ENCODE measurements around the gene NT5C1A.

NT5C1A gene

DNA sequence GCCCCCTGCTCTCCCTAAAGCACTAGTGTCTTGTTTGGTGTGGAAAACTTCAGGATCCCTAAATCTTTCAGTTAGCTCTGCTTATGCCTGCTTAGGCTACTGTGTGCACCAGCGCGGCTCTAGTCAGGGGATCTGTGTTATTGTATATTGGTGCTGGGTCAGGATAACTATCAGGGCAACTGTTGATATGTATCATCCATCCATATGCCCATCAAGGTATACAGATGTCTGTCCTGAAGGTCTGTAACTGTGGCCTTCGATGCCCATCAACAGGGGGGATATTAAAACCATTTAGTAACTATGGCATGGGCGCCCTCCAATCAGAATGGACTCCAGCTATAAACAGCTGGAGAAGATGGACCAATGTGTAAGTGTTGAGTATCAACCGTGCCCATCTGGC, 12.4 kb downstream of the NT5C1A start:
- DNase-seq (ENCODE audit: low spot score), result no peak

DNA sequence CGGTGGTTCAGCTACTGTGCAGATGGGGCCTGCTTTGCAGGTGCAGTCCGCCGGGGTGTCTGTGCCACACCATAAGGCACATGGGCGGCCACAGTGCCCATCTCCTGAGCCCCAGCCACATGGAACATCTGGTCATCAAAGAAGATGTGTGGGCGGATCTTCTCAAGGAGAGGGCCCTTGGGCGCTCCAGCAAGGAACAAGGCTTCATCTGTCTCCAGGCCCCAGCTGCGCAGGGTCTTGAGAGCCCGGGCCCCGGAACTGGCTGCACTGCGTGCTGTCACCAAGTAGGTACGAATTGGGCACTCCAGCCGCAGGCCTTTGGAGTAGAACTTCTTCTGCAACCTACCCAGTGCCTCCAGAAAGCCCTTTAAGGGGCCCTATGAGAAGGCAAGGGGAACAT, 12.8 kb downstream of the NT5C1A start:
- DNase-seq (ENCODE audit: low spot score), result no peak

DNA sequence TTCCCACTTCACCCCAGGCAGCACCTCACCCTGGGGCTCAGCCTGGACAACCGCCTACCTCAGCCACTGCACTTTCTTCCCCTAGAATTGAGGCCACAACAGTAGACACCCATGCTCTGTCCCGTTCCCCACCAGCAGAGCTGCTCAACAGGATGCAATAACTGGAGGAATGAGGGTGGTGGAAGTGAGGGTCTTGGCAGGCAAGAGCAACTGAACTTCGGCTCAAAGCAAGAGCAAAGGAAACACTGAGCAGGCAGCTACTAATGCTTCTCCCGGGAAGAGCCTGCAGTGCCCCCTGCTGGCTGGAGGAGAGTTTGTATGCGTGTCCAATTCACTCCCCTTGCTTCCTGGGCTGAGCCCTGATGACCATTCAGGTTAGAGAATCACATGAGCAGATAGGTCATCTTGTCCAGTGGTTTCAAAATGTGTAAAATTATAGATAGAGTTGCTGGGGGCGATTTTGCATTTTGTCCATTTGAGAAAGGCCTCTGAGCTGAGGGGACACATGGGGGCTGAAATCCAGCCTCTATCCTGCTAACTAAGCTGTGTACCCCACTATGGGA, 13.9 kb downstream of the NT5C1A start:
- DNase-seq (ENCODE audit: low spot score), result peak; percentile 76

DNA sequence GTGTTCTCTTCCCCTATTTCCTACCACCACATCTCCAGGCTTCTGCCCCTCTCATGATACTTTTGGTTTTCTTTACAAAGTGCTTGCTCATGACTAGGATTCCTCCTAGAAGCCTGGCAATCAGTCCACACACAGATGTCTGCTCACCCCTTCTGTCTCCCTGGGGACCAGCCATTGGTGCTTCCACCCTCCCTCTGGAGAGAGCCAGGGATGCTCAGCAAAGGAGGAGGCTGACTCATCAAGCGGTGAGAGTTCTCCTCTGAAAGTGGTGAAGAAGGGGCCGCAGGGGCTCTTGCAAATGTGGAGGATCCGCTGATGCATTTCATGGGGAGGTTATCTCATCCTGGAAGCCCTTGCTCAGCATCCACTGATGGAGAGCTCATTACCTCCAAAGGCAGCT, 14.5 kb downstream of the NT5C1A start:
- DNase-seq (ENCODE audit: low spot score), result no peak

DNA sequence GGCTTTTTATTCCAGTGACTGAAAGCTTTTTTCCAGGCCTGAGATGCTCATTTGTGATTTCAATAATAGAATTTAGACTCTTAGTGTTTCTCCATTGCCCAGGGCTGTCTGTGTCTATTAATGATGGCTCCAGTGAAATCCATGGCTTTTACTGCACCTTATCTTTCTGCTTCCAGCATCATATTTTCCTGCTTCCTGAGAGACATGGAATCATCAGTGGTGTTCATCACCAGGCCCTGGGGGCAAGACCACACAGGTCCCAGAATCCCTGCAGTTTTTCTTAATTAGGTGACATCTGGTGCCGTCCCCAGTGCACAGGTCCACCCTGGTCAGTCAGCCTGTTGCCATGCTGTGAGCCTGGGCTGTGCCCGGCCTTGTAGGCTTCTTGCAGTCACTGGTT, 15.5 kb downstream of the NT5C1A start:
- DNase-seq (ENCODE audit: low spot score), result no peak

DNA sequence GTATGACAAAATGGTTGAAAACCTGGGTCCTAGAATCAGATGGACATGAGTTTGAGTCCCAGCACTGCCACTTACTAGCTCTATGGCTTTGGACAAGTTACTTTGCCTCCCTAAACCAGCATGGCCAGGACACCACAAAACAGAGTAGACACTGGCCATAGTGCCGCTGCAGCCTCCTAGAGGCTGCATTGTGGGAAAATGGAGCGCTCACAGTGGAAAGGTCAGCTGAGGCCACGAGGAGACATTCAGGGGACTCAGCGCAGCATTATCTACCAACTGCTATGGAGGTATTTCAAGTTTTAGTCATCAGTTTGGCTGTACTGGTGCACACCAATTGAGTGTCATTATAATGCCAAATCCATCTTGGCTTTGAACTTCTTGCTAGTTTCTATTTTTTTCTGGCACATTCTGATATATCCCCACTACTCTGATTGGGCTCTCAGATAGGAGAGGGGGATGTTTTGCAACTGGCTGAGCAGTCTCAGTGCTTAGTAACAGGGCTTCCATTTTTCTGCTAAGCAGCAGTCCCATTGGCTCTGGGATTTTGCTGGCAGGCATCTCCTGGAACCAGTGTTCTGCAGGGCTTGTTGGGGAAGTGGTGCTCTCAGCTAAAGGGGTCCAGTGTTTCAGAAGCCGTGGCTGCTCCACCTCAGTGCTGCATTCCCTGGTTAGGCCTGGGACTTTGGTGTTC, 16.2 kb downstream of the NT5C1A start:
- DNase-seq (ENCODE audit: low spot score), result no peak

DNA sequence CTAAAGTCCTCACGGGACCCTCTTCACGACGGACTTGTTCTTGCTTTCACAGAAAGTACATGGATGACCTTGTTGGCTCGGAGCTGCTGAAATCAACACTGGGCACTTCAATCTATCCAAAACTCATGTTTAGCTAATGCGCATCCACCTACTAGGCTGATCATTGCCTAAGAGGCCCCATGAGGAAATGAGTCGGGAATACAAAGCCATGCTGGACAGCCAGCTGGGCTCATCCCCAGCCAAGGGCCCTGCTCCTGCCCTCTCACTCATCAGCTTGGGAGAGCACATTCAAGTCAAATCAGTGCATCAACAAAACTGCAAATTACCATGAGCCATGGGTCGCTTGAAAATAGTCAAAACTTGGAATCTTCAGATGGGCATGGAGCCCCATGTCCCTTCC, 17.6 kb downstream of the NT5C1A start:
- DNase-seq (ENCODE audit: low spot score), result no peak

DNA sequence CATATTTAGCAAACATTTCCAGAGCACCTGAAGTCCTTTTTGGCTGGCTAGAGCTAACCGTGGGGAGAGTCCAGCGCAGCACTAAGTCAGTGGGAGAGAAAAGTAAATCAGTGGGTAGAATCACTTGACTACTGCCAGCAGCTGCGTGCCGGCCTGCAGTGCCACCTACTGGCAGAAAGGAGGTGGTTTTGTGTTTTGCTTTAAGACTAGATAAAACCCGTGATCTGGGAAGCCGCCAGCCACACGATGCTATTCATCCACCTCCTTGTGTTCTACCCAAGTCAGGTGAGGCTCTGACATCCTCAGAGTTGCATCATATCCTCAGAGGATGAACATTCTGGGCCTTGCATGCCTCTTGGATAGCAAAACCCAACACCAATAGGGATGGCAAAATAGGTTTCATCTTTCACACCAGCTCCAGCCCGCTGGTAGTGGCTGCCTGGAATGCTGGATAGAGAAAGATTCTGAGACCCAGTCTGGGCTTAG, 18.3 kb downstream of the NT5C1A start:
- DNase-seq (ENCODE audit: low spot score), result peak; percentile 82

DNA sequence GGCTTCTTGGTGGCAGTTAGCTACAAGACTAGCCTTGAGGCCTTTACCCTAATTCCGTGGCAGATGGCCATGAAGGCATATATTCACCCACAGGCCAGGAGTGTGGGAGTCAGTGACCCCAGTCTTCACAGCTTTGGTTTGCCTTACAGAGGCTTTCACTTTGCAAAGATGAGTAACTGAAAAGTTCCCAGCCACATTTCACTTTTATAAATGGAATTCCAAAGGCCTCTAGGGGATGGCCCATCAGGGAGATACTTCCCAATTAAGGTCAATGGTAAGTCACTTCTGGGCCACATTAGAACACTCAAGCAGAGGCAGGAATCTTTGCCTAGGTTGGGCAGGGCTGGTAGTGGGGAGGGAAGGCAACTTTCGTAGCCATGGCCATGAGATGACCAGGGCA, 19.4 kb downstream of the NT5C1A start:
- DNase-seq (ENCODE audit: low spot score), result no peak

DNA sequence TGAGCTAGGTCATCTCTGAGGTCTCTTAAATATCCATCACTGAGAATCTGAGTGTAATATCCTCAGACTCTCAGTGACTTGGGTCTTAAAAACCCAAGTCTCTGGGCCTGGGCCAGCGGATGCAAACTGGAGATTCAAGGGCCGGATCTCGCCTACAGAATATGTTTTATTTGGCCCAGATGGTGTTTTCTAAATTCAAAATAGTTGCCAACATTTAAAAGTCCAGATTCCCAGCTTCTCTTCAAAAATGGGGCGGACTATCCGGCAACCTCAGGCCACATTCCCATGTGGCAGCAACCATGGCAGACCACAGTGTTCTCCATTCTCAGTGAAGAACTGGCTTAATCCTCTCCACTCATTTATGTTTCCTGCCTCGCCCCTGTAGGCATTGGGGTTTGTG, 19.8 kb downstream of the NT5C1A start:
- DNase-seq (ENCODE audit: low spot score), result no peak

DNA sequence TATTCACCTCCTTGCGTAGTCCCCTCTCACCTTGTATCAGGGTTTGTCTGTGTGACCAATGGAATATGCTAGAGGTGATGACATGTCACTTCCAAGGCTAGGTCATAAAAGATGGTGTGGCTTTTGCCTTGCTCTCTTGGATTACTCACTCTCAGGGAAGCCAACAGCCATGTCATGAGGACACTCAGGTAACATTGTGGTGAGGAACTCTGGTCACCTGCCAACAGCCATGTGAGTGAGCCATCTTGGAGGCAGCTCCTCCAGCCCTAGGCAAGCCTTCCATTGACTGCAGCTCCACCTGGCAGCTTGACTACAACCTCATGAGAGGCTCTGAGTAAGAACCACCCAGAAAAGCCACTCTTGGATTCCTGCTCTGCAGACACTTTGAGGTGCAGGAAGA, 21.5 kb downstream of the NT5C1A start:
- peak; percentile 67 for DNase-seq (ENCODE audit: low spot score)

DNA sequence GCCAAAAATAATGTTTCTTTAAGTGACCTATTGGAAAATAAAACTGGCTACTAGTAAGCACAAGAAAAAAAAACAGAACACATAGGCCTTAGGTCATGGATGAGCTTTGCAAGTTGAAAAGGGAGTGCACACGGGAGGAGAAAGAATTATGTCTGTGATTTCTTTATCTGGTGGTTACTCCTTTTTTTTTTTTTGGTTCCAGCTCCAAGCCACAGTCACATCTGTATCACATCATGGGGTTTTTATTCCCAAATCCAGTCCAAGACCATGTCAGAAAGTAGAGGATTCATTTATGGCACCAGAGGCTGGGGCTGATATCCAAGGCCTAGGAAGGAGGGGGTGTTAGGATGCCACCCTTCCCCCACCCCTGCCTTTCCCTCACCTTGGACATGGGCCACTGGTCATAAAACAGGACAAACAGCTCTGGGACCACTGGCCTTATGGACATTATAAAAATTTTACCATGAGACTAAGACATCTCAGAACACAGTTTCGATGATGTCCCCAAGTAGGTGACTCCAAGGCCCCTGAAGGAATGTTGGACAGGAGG, 22.2 kb downstream of the NT5C1A start:
- DNase-seq (ENCODE audit: low spot score), result no peak

DNA sequence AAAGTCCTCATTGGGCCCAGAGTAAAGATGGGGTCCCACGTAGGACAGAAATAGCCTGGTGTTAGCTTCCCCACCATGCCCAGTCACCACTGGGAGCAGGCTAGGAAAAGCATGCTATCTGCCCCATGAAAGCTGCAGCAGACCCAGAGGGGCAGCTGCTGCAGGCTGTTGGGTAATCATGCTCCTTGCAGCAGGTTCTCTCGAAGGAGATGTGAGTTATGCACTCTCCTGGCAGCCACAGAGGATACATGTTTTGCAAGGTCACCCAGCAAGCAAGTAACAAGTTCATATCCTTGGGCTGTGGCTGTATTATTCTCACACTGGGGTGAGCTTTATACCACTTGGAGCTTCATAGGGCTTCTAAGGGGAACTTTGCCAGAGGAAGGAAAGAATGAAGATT, 23.4 kb downstream of the NT5C1A start:
- no peak for DNase-seq (ENCODE audit: low spot score)

DNA sequence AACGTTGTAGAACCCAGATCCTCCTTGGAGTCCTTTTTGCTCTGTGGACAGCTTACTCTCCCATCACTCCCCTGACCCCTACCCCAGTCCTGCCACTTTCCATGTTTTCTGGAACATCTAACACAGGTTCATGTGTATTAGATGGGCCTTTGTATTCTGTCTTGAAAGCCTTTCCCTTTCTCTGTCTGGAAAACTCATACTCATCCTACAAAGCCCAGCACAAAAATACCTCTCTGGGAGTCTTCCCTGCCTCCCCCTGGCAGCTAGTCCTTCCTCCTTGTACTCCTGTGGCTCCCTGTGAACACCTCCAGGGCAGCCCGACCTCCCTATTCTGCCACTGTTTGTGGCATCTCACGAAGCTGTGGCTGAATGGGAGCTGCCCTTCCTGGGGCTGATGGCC, 24.7 kb downstream of the NT5C1A start:
- no peak for DNase-seq (ENCODE audit: low spot score)

DNA sequence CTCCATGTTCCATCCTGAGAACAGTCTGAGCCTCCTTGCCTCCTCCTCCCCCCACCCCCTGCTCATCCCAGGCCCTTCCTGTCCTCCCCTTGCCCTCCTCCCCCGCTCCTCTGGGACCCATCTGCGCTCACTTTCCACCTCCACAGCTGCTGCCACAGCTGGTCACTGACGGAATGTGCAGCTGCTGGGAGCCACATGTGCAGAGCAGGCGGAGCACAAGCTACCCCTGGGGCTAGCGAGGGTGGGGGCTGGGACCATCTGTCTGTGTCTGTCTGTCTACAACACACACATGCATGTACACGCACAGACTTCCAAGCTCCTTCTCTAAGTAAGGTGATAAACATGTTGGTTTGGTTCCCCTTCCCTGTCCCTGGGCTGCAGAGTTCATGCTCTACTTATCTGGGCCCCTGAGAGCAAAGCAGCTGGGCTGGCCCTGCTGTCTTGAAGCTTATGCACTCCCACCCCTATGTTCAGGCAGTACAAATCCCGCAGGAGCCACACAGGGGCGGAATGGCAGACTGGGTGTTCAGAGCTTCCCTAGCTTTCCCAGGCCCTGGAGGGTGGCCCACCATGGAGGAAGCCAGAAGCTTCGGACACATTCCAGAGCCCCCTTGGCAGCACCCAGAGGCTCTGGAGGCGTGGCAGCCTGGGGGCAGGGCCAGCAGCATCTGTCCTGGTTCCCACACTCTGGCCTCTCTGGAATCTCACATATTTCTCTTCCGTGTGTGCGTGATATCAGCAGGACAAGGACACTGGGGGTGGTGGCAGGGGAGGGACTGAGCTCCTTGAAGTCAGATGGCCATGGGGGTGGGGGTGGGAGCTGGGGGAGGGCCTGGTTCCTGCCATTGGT, 25.4 kb downstream of the NT5C1A start:
- DNase-seq (ENCODE audit: low spot score), result no peak

DNA sequence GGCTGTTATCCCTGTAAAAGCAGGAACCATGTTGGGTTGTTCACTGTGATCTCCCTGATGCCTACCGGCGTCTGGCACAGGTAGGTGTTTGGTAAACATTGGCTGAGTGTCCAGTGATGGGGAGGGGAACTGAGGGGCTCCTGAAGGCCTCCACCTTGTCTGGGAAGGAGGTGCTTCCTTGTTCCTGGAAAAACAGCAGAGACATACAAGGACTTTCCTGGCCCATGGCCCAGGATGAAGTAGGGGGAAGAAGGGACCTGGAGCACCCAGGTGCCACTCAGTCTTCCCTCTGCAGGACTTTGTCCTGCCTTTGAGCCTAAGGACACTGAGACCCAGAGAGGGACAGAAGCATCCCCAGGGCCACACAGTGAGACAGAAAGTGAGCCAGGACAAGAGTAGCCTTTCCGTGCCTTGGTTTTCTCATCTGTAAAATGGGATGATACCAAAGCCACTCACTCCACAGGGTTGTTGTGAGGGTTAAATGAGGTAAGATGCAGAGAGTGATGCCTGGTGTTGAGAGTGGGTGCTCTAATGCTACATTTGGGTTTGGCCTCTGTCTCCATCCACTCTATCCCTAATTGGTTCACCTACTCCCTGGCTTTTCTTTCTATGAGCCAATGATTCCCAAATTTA, 26.4 kb downstream of the NT5C1A start:
- DNase-seq (ENCODE audit: low spot score), result no peak

DNA sequence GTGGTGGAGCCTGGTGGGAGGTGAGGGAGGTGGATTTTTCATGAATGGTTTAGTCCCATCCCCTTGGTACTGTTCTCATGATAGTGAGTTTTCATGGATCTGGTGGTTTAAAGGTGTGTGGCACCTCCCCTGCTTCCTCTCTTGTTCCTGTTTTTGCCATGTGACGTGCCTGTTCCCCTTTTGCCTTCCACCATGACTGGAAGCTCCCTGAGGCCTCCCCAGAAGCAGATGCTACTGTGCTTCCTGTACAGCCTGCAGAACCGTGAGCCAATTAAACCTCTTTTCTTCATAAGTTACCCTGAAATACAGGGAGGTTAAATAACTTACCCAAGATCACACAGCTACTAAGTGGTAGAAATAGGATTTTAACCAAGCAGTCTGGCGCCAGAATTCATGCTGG, 28.2 kb downstream of the NT5C1A start:
- no peak for DNase-seq (ENCODE audit: low spot score)

DNA sequence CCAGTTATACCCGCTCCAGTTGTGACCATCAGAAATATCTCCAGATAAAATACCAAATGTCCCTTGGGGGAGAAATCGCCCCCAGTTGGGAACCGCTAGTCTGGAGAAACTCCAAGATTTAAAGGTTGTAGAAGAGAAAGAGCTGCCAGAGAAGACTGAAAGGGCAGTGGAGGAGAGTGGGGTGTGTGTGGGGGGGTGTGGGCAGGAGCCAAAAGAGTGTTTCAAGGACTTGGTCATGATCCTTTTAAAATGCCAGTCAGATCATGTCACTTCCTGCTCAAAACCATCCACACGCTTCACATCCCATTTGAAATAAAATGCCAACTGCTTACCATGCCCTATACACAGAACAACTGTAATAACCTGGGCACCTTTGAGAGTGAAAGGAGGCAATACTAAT, 29.1 kb downstream of the NT5C1A start:
- DNase-seq (ENCODE audit: low spot score), result peak; percentile 74

DNA sequence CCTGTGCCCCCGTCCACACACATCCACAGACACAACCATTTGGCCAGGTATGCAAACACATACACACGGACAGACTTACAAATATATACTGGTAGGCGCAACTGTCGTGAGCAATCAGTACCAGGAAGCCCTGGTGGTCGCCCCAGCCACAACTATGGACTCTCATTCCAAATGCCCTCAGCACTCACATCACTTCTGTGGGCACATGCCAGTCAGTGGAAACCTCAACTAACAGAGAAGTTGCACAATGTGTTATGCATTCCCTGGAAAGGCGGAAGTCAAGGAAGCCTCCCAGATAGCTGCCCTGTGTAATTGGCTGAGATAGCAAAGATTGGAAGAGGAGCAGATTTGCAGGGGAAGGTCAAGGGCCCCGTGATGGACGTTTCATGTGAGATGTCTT, 31.0 kb downstream of the NT5C1A start:
- DNase-seq (ENCODE audit: low spot score), result peak; percentile 14

DNA sequence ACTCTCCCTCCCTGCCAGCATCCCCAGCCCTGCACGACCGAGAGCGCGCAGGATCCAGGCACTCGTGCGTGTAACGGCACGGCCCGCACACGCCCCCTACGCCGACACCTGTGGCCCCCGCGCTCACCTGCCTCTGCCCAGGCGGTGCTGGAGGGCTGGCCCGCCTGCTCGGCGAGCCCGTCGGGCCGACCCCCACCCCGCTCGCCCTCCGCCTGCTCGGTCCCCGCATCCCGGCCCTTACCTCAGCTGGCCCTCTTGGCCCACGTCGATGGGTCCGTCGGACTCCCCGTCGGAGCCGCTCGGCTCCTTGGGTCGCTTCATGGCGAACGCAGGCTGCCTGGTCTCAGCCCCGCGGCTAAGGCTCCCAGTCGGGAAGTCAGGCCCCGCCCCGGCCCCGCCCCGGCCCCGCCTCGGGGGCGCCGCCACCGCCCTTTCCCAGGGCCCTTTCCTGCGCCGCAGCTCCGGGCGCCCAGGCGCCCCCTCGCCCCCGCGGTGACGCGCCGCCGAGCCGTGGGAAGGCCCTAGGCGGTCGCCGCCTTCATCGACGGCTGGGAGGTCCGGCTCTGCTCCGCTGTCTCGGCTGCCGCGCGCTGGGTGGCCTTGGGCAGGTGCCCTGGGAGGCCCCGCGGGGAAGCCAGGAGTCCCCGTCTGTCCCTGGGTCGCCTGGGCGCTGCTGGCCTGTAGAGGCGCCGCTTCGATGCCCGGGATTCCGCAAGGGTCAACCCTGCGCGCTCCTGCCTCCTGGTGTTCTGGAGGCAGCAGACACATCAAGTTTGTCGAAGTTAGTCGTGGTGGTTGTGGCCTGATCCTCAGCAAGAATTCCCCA, 32.4 kb downstream of the NT5C1A start, which contains the start of gene HEYL:
HEYL (minus strand) TSS at position 339 of the 826 bp plus-strand sequence; CDS start at position 321, 18 bp downstream.
- DNase-seq (ENCODE audit: low spot score), result peak; percentile 21

DNA sequence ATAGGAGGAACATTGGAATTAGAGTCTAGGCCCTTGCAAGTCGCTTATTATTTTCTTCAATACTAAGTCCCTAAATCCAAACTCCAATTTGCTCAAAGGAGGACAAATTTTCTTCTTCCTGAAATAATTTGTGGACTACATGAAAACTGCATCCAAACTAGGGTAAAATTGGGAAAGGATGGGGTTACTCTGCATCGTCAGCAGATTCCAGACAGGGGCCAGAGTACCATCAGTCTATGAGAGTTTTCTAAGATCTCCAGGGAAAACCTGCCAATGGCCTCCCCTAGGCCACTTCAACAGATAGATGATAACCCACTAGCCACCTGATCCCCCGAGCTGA, 33.0 kb downstream of the NT5C1A start:
- DNase-seq (ENCODE audit: low spot score), result no peak

DNA sequence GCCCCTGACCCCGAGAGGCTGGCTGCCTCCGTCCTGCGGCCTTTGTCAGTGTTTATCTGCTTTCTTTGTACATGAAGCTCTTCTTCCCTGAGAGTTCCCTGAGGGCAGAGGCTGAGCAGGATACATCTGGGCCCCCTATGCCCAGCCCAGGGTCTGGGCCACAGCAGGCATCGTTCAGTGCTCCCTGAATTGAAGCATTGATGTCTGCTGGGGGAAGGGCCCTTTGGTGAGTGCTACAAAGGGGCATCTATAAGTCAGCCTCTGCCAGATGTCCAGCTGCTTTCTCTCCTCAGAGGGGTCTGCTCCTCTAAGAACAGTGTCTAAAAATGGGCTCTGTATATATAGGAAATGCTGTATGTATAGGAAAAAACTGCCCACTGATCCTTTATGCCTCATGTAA, 34.5 kb downstream of the NT5C1A start:
- DNase-seq (ENCODE audit: low spot score), result no peak
